ENCODE results near the gene LIMS1. TPM values are rescaled to one million over a fixed set of nuclear protein-coding genes. Genes with fewer than 3 reads are reported as not detected.

The LIMS1 gene
- total RNA-seq, 4 donors from 2014 or later: 43.6 to 89.3 (median 59.6) TPM

DNA sequence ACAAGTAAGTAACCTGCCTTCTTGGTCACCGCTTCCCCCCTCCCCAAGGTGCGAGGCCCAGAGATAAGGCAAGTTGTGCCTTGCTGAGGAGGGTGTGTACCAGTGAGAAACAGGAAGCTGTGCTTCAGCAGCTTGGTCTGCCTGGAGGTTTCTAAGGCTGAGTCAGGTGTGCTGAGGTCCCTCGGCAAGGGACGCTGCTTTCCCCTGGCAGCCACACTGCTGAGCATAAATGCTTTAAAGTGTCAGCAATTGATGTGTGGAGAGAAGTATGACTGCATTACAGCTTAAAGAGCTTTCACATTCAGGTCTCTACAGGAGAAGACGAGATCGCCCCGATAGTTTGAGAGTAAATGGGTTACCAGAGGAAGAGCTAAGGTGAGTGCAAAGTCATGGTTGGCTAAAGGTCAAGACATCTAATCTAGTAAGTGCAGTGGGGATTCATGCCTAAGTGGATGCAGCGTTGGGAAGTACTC, 86.9 kb downstream of the LIMS1 start:
- DNase-seq (ENCODE audit: low spot score in 2 of 2): peak in 1 of 2 donors; percentile 56
- no peak for TF ChIP-seq POLR2A (IDR thresholded peaks at IDR 0.05)
- TF ChIP-seq, protein P1, sequence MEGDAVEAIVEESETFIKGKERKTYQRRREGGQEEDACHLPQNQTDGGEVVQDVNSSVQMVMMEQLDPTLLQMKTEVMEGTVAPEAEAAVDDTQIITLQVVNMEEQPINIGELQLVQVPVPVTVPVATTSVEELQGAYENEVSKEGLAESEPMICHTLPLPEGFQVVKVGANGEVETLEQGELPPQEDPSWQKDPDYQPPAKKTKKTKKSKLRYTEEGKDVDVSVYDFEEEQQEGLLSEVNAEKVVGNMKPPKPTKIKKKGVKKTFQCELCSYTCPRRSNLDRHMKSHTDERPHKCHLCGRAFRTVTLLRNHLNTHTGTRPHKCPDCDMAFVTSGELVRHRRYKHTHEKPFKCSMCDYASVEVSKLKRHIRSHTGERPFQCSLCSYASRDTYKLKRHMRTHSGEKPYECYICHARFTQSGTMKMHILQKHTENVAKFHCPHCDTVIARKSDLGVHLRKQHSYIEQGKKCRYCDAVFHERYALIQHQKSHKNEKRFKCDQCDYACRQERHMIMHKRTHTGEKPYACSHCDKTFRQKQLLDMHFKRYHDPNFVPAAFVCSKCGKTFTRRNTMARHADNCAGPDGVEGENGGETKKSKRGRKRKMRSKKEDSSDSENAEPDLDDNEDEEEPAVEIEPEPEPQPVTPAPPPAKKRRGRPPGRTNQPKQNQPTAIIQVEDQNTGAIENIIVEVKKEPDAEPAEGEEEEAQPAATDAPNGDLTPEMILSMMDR (IDR thresholded peaks at IDR 0.05): no peak
- 30 to 33% methylated on average over 8 of the region's 8 CpGs for WGBS, 2 donors
- H3K4me3 ChIP-seq (ENCODE audit: low read depth, poor library complexity, severe bottlenecking): no peak overlapping the region
- intact Hi-C loops (cut with DNase I; ENCODE audit: low total_unique reads): no loop called here

DNA sequence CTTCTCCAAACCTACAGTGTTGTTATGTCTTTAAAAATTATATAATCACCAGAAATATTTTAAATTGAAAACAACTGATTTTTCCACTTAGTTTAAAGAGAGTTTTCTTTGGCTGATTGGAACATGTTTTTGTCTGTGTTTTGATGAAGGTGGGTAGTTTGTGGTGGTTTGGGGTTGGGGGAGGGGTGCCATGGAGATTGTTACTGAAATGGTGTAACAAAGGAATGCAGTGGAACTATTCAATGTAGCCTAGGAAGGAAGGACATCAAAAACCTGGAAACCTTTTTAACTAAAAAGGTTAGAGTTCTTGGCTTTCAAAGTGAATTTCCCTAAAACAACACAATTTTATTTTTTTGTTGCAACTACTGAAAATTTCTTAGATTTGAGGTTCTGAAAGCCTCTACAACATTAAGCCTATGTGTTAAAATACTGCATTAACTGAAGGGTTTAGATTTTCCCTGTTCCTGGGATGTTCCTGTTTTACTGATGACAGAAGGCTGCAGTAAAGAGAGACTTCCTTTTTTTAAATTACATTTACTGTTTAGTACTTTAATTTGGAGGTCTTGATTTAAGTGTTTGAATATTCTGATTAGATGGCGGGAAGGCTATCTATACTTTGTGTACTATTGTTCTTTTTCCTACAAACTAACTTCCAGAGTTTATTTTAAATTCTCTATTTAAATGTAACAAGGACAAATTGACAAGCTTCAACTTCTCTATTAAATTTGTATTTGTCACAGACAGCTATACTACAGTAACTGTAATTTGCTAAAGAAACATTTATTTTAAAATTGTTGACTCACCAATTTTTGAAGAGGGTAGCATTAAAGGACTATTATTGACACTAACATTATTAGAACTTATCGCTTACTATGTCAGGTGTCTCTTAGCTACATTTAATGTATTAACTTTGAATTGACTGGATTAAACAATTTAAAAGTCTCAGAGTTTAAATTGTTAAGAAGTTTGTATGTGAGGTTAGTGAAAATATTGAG, 87.7 kb downstream of the LIMS1 start:
- DNase-seq (ENCODE audit: low spot score in 2 of 2): peak in 1 of 2 donors; percentile 8
- no peak for TF ChIP-seq POLR2A (IDR thresholded peaks at IDR 0.05)
- TF ChIP-seq, protein P1 (IDR thresholded peaks at IDR 0.05): no peak
- WGBS, 2 donors: 92 to 94% methylated on average over 2 of the region's 2 CpGs
- H3K4me3 ChIP-seq (ENCODE audit: low read depth, poor library complexity, severe bottlenecking): no peak overlapping the region
- intact Hi-C loops (cut with DNase I; ENCODE audit: low total_unique reads): no loop called here

DNA sequence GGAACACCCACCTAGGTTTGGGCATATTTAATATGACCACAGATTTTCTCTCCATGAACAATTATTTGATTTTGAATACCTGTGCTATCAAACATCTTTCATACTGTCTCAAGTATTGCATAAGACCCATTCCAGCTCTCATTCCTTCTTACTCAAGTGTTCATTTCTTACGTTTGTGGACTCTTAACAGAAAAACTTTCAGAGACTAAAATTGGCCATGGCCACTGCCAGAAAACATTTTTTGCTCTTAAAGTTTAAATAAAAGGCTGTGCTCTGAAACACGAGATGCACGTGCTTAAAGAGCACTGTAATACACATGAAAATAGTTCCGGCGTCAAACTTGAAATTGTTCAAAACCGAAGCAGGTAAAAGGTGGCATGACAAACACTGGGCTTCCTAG, 89.3 kb downstream of the LIMS1 start:
- no peak overlapping the region for H3K4me3 ChIP-seq (ENCODE audit: low read depth, poor library complexity, severe bottlenecking)
- no peak for DNase-seq (ENCODE audit: low spot score in 2 of 2)
- intact Hi-C loops (cut with DNase I; ENCODE audit: low total_unique reads): no loop called here
- TF ChIP-seq, protein P1 (IDR thresholded peaks at IDR 0.05): no peak
- TF ChIP-seq POLR2A (IDR thresholded peaks at IDR 0.05): no peak
- 49 to 54% methylated on average over 6 of the region's 6 CpGs for WGBS, 2 donors

DNA sequence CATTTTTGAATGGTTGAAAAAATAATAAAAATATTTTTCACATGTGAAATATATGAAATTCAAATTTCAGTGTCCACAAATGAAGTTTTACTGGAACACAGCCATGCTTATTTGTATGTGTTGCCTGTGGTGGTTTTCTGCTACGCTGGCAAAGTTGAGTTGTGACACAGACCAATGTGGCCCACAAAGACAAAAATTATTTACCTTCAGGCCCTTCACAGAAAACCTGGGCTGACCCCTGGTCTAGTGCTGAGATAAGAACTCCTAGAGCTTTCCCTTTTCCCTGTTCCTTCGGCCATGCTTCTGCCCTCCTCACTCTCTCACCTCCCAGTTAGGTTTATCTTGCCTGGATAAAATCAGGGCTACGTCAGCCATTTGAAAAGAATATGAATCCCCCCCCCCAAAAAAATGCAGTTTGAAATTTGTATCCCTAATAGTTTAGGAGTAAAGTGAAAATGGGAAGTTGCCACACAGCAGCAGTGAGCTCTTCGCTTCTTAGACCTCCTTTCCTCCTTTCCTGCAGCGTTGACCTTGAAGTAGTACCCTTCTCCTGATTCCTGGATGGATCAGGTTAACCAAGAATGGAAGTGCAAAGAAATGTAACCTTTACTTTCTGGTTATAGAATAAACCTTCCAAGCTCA, 91.0 kb downstream of the LIMS1 start:
- intact Hi-C loops (cut with DNase I; ENCODE audit: low total_unique reads): no loop called here
- TF ChIP-seq POLR2A (IDR thresholded peaks at IDR 0.05): no peak
- TF ChIP-seq, protein P1 (IDR thresholded peaks at IDR 0.05): no peak
- DNase-seq (ENCODE audit: low spot score in 2 of 2): no peak
- no peak overlapping the region for H3K4me3 ChIP-seq (ENCODE audit: low read depth, poor library complexity, severe bottlenecking)
- 84 to 89% methylated on average over 5 of the region's 5 CpGs for WGBS, 2 donors

DNA sequence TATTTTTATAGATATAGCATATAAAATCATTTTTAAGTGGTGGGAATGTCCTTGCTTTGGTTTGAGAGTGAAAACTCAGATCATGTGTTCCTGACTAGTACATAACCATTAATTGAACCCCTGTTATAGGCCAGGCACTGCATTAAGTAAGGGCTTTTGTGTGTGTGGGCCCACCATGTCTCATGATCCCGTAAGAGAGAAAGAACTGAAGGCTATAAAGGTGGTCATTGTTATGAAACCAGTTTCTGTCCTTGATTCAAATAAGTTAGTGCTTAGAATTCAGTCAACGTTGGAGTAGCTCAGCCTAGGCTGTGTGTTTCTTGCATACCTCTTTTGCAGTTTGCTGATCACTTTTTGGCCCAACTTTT, 91.5 kb downstream of the LIMS1 start:
- H3K4me3 ChIP-seq (ENCODE audit: low read depth, poor library complexity, severe bottlenecking): no peak overlapping the region
- WGBS, 2 donors: 60 to 67% methylated on average over 2 of the region's 2 CpGs
- TF ChIP-seq, protein P1 (IDR thresholded peaks at IDR 0.05): no peak
- TF ChIP-seq POLR2A (IDR thresholded peaks at IDR 0.05): no peak
- intact Hi-C loops (cut with DNase I; ENCODE audit: low total_unique reads): no loop called here
- DNase-seq (ENCODE audit: low spot score in 2 of 2): no peak

Measured in lower leg skin (tissue), 4 donors.